DOHH2 (cell line): Measurements from ENCODE around the gene DNAJA1.
A peak's percentile ranks its signal among the peaks of the same experiment; 100 is the strongest.

ENCODE experiments used
- H3F3A ChIP-seq: fragments of 200-600 bp; sonication (generic), shearing (Covaris generic); 2 replicates; pipeline ENCODE4 v1.6.0; 2016; ENCODE audit warnings: antibody characterized with exemption, mild to moderate bottlenecking; ENCODE audit not compliant: control insufficient read depth, insufficient read depth
- H3K27ac ChIP-seq: fragments of 200-600 bp; sonication (generic); 2 replicates; pipeline ENCODE4 v1.5.1; 2014; ENCODE audit warnings: low read depth, mild to moderate bottlenecking, low read length, moderate library complexity
- H3K27me3 ChIP-seq: fragments of 200-600 bp; sonication (generic); 2 replicates; pipeline ENCODE4 v1.6.1; 2014; ENCODE audit warnings: mild to moderate bottlenecking, low read length, mixed read lengths; ENCODE audit not compliant: control insufficient read depth
- H3K36me3 ChIP-seq: fragments of 200-600 bp; sonication (generic); 2 replicates; pipeline ENCODE4 v1.6.1; 2014; ENCODE audit warnings: mild to moderate bottlenecking, low read length, moderate library complexity, mixed read lengths; ENCODE audit not compliant: control insufficient read depth
- H3K4me1 ChIP-seq: fragments of 200-600 bp; sonication (generic); 2 replicates; pipeline ENCODE4 v1.6.1; 2014; ENCODE audit warnings: mild to moderate bottlenecking, low read length, mixed read lengths; ENCODE audit not compliant: control insufficient read depth
- H3K4me2 ChIP-seq: fragments of 200-600 bp; sonication (generic); 2 replicates; pipeline ENCODE4 v1.6.0; 2014; ENCODE audit warnings: mild to moderate bottlenecking, low read length, moderate library complexity
- H3K4me3 ChIP-seq: fragments of 200-600 bp; sonication (generic); 2 replicates; pipeline ENCODE4 v1.5.1; 2014; ENCODE audit warnings: mild to moderate bottlenecking, low read length, mixed read lengths
- H3K79me2 ChIP-seq: fragments of 200-600 bp; sonication (generic); 2 replicates; pipeline ENCODE4 v1.6.1; 2014; ENCODE audit warnings: mild to moderate bottlenecking, low read length, mixed read lengths; ENCODE audit not compliant: control insufficient read depth
- H3K9me2 ChIP-seq: fragments of 200-600 bp; sonication (generic); replicated peaks from 2 replicates; pipeline ENCODE4 v1.6.1; 2014; ENCODE audit warnings: mild to moderate bottlenecking, low read length, mixed read lengths; ENCODE audit not compliant: control insufficient read depth
- H3K9me3 ChIP-seq: fragments of 200-600 bp; sonication (generic); 2 replicates; pipeline ENCODE4 v1.6.1; 2014; ENCODE audit warnings: antibody characterized with exemption, low read length, mixed read lengths; ENCODE audit not compliant: control insufficient read depth, insufficient read depth
- H4K20me1 ChIP-seq: fragments of 200-600 bp; sonication (generic); 2 replicates; pipeline ENCODE4 v1.6.0; 2014; ENCODE audit warnings: low read depth, mild to moderate bottlenecking, antibody characterized with exemption, low read length, moderate library complexity; ENCODE audit not compliant: control insufficient read depth, insufficient read depth
- CTCF ChIP-seq: fragments of 200-600 bp; sonication (generic); IDR thresholded peaks from one replicate; pipeline ENCODE4 v1.5.1; 2014; ENCODE audit warnings: antibody characterized with exemption, mild to moderate bottlenecking, low read depth, low read length; ENCODE audit not compliant: poor library complexity, severe bottlenecking
- EZH2phosphoT487 ChIP-seq: fragments of 200-600 bp; sonication (generic); IDR thresholded peaks from 2 replicates; pipeline ENCODE4 v1.6.1; 2017; ENCODE audit warnings: borderline replicate concordance, mild to moderate bottlenecking, antibody characterized with exemption, low read length, moderate library complexity, mixed read lengths

The DNAJA1 gene

GRCh38 chr9:33025572-33026342 is 684 bp downstream of the DNAJA1 start:
- Histone ChIP-seq H3K79me2 (peaks cover 96% of the 10 kb centered on the region), H3K36me3 (peaks cover 83% of the 10 kb centered on the region), H3K9me2 (no peaks in the 10 kb centered on the region), H3F3A (0 out of 2 replicates have a peak, but pooled peaks cover 5% of the 10 kb centered on the region), H3K27ac (peak overlapping the region; percentile 73), H3K4me3 (peak overlapping the region; percentile 99), H3K4me1 (peaks cover 53% of the 10 kb centered on the region), H3K27me3 (no peaks in the 10 kb centered on the region), H3K4me2 (peak overlapping the region; percentile 98), H4K20me1 (peaks cover 18% of the 10 kb centered on the region), H3K9me3 (no peaks in the 10 kb centered on the region)
- TF ChIP-seq EZH2phosphoT487 = no peak
- no peak for TF ChIP-seq CTCF

- H3F3A ChIP-seq = 0 out of 2 replicates have a peak, but pooled peaks cover 3% of the 10 kb centered on the region
- peaks cover 25% of the 10 kb centered on the region for H4K20me1 ChIP-seq
- H3K4me3 ChIP-seq = no peak overlapping the region
- H3K79me2 ChIP-seq = peaks cover 95% of the 10 kb centered on the region
- TF ChIP-seq EZH2phosphoT487 (no peak), CTCF (no peak)
- peaks cover 92% of the 10 kb centered on the region for H3K36me3 ChIP-seq
- no peaks in the 10 kb centered on the region for H3K9me2 ChIP-seq
- peaks cover 33% of the 10 kb centered on the region for H3K4me1 ChIP-seq
- H3K9me3 ChIP-seq = no peaks in the 10 kb centered on the region
- no peaks in the 10 kb centered on the region for H3K27me3 ChIP-seq
- H3K4me2 ChIP-seq = peak overlapping the region; percentile 29; the same call in 1 of the 2 replicates
- no peak overlapping the region for H3K27ac ChIP-seq
Observed at GRCh38 chr9:33029231-33029786, 4.2 kb downstream of the DNAJA1 start.

- Histone ChIP-seq H3K4me3 (no peak overlapping the region), H3K27me3 (no peaks in the 10 kb centered on the region), H3K27ac (no peak overlapping the region), H4K20me1 (peaks cover 25% of the 10 kb centered on the region), H3K79me2 (peaks cover 88% of the 10 kb centered on the region), H3K4me2 (no peak overlapping the region), H3K4me1 (peaks cover 32% of the 10 kb centered on the region), H3K36me3 (peaks cover 97% of the 10 kb centered on the region), H3K9me3 (no peaks in the 10 kb centered on the region), H3F3A (0 out of 2 replicates have a peak, but pooled peaks cover 3% of the 10 kb centered on the region), H3K9me2 (no peaks in the 10 kb centered on the region)
- TF ChIP-seq CTCF = no peak
- TF ChIP-seq EZH2phosphoT487 = no peak
Observed at GRCh38 chr9:33030285-33030684, 5.2 kb downstream of the DNAJA1 start.
